ENCODE results near the gene TBC1D5. TPM values are rescaled to one million over a fixed set of nuclear protein-coding genes. Genes with fewer than 3 reads are reported as not detected.
A peak's percentile ranks its signal among the peaks of the same experiment; 100 is the strongest.

TBC1D5 gene
- total RNA-seq, 1 donor from 2014 or later, result 67.1 TPM

GRCh38 chr3:17195856-17196604 is 546.4 kb downstream of the TBC1D5 start:
- TF ChIP-seq, protein P1, sequence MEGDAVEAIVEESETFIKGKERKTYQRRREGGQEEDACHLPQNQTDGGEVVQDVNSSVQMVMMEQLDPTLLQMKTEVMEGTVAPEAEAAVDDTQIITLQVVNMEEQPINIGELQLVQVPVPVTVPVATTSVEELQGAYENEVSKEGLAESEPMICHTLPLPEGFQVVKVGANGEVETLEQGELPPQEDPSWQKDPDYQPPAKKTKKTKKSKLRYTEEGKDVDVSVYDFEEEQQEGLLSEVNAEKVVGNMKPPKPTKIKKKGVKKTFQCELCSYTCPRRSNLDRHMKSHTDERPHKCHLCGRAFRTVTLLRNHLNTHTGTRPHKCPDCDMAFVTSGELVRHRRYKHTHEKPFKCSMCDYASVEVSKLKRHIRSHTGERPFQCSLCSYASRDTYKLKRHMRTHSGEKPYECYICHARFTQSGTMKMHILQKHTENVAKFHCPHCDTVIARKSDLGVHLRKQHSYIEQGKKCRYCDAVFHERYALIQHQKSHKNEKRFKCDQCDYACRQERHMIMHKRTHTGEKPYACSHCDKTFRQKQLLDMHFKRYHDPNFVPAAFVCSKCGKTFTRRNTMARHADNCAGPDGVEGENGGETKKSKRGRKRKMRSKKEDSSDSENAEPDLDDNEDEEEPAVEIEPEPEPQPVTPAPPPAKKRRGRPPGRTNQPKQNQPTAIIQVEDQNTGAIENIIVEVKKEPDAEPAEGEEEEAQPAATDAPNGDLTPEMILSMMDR (IDR thresholded peaks at IDR 0.05; ENCODE audit: insufficient read depth, low read length, severe bottlenecking), result no peak
- Histone ChIP-seq H3K36me3 (ENCODE audit: control insufficient read depth, insufficient read depth, low read length) (no peaks in the 10 kb centered on the region), H3K27me3 (ENCODE audit: control insufficient read depth, insufficient read depth, low read length) (no peaks in the 10 kb centered on the region), H3K4me3 (ENCODE audit: low read depth, low read length) (no peak overlapping the region)
- FAIRE-seq, result no peak
- peak; percentile 7 for DNase-seq (ENCODE audit: low read depth)

GRCh38 chr3:17195192-17195611 is 547.2 kb downstream of the TBC1D5 start:
- Histone ChIP-seq H3K36me3 (ENCODE audit: control insufficient read depth, insufficient read depth, low read length) (no peaks in the 10 kb centered on the region), H3K4me3 (ENCODE audit: low read depth, low read length) (no peak overlapping the region), H3K27me3 (ENCODE audit: control insufficient read depth, insufficient read depth, low read length) (no peaks in the 10 kb centered on the region)
- DNase-seq (ENCODE audit: low read depth) (no peak), FAIRE-seq (no peak)
- TF ChIP-seq, protein P1 (IDR thresholded peaks at IDR 0.05; ENCODE audit: insufficient read depth, low read length, severe bottlenecking), result no peak

GRCh38 chr3:17194116-17194515 is 548.3 kb downstream of the TBC1D5 start:
- TF ChIP-seq, protein P1 (IDR thresholded peaks at IDR 0.05; ENCODE audit: insufficient read depth, low read length, severe bottlenecking), result no peak
- H3K4me3 ChIP-seq (ENCODE audit: low read depth, low read length), result no peak overlapping the region
- H3K27me3 ChIP-seq (ENCODE audit: control insufficient read depth, insufficient read depth, low read length), result no peaks in the 10 kb centered on the region
- no peaks in the 10 kb centered on the region for H3K36me3 ChIP-seq (ENCODE audit: control insufficient read depth, insufficient read depth, low read length)
- no peak for DNase-seq (ENCODE audit: low read depth)
- no peak for FAIRE-seq

- no peaks in the 10 kb centered on the region for H3K27me3 ChIP-seq (ENCODE audit: control insufficient read depth, insufficient read depth, low read length)
- H3K4me3 ChIP-seq (ENCODE audit: low read depth, low read length), result no peak overlapping the region
- FAIRE-seq (no peak), DNase-seq (ENCODE audit: low read depth) (no peak)
- no peaks in the 10 kb centered on the region for H3K36me3 ChIP-seq (ENCODE audit: control insufficient read depth, insufficient read depth, low read length)
- TF ChIP-seq, protein P1 (IDR thresholded peaks at IDR 0.05; ENCODE audit: insufficient read depth, low read length, severe bottlenecking), result no peak
Measured at GRCh38 chr3:17192995-17193394, 549.4 kb downstream of the TBC1D5 start.

GRCh38 chr3:17190353-17191078 is 551.9 kb downstream of the TBC1D5 start:
- no peak for FAIRE-seq
- Histone ChIP-seq H3K4me3 (ENCODE audit: low read depth, low read length) (no peak overlapping the region), H3K36me3 (ENCODE audit: control insufficient read depth, insufficient read depth, low read length) (no peaks in the 10 kb centered on the region), H3K27me3 (ENCODE audit: control insufficient read depth, insufficient read depth, low read length) (no peaks in the 10 kb centered on the region)
- DNase-seq (ENCODE audit: low read depth), result no peak
- TF ChIP-seq, protein P1 (IDR thresholded peaks at IDR 0.05; ENCODE audit: insufficient read depth, low read length, severe bottlenecking), result no peak

Measured in bronchial epithelial cell (primary cell).